Ascending aorta (tissue), 2 donors: Measurements from ENCODE around the gene ZMIZ2. TPM values are rescaled to one million over a fixed set of nuclear protein-coding genes. Genes with fewer than 3 reads are reported as not detected.

Experiments used
- DNase-seq, 2 donors: peaks; one replicate each; pipeline ENCODE4 v3.0.0-alpha.2; 2019; ENCODE audit warnings: low spot score in 2 of 2
- H3K27ac ChIP-seq, 2 donors: fragments of 200-600 bp; sonication (generic); one replicate each; pipeline ENCODE4 v1.5.1; 2016 to 2017; ENCODE audit warnings: mild to moderate bottlenecking in 1 of 2
- H3K27me3 ChIP-seq: fragments of 200-600 bp; sonication (generic); one replicate; pipeline ENCODE4 v1.5.1; 2017
- H3K36me3 ChIP-seq, 2 donors: fragments of 200-600 bp; sonication (generic); one replicate each; pipeline ENCODE4 v1.5.1; 2016
- H3K4me1 ChIP-seq, 2 donors: fragments of 200-600 bp; sonication (generic); one replicate each; pipeline ENCODE4 v1.5.1; 2016 to 2017; ENCODE audit warnings: mild to moderate bottlenecking in 1 of 2
- H3K4me3 ChIP-seq, 2 donors: fragments of 200-600 bp; sonication (generic); one replicate each; pipeline ENCODE4 v1.5.1; 2016 to 2017; ENCODE audit warnings: mild to moderate bottlenecking in 1 of 2
- H3K9me3 ChIP-seq, 2 donors: fragments of 200-600 bp; sonication (generic); one replicate each; pipeline ENCODE4 v1.5.1; 2016
- intact Hi-C: fragments of 100-400 bp; cut with DNase I; formaldehyde crosslinking; loops from one replicate; pipeline ENCODE4 v1.15.1; 2023
- total RNA-seq: library from RNA; depleted of rRNA; stranded (reverse); fragments of >200 nt; gene quantifications from one replicate; pipeline ENCODE4 v1.1.0, GENCODE V29; 2016
- TF ChIP-seq, protein P1 (sequence below), 3 experiments: fragments of 200-600 bp in 2 of 3; fragments of 450-650 bp in 1 of 3; sonication (generic) in 2 of 3; IDR thresholded peaks; one replicate each; pipeline ENCODE4 v1.5.1; 2016 to 2019; ENCODE audit warnings: antibody characterized with exemption in 3 of 3, mild to moderate bottlenecking in 1 of 3, moderate library complexity in 1 of 3

ZMIZ2 gene
- total RNA-seq, 1 donor from 2014 or later, result 75.5 TPM

DNA sequence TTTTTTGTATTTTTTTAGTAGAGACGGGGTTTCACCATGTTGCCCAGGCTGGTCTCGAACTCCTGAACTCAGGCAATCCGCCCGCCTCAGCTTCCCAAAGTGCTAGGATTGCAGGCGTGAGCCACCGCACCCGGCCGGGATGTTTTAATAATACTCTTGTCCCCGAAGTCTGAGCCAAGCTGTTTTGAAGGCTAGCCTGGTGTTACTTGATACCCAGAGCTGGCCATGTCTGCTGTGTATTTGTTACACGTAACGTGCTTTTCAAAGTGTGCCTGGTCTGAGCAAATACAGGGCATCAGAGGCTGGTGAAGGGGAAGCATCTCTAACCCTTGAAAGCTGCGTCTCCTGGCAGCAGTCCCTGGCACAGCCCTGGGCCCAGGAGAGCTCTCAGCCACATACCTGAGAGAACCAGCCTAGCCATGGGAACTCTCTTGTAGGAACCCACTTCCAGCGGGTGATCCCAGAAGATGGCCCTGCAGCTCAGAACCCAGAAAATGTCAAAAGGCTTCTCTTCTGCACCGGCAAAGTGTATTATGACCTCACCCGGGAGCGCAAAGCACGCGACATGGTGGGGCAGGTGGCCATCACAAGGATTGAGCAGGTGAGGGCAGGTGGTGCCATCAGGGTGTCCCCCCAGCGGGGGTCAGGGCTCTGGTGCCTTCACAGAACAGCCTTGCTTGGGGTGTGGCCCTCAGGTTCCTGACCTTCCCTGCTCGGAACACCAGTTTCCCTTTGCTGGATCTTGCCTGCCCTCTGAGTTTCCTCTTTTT lies 41.7 kb upstream of the ZMIZ2 start:
- Histone ChIP-seq H3K27me3 (no peaks in the 10 kb centered on the region), H3K4me3 (no peak overlapping the region), H3K4me1 (no peaks in the 10 kb centered on the region), H3K27ac (no peak overlapping the region), H3K9me3 (no peaks in the 10 kb centered on the region), H3K36me3 (peaks cover 32 to 60% of the 10 kb centered on the region in 2 donors)
- TF ChIP-seq, protein P1, sequence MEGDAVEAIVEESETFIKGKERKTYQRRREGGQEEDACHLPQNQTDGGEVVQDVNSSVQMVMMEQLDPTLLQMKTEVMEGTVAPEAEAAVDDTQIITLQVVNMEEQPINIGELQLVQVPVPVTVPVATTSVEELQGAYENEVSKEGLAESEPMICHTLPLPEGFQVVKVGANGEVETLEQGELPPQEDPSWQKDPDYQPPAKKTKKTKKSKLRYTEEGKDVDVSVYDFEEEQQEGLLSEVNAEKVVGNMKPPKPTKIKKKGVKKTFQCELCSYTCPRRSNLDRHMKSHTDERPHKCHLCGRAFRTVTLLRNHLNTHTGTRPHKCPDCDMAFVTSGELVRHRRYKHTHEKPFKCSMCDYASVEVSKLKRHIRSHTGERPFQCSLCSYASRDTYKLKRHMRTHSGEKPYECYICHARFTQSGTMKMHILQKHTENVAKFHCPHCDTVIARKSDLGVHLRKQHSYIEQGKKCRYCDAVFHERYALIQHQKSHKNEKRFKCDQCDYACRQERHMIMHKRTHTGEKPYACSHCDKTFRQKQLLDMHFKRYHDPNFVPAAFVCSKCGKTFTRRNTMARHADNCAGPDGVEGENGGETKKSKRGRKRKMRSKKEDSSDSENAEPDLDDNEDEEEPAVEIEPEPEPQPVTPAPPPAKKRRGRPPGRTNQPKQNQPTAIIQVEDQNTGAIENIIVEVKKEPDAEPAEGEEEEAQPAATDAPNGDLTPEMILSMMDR (IDR thresholded peaks at IDR 0.05), result no peak
- intact Hi-C loops, result no loop called here
- DNase-seq, result no peak

DNA sequence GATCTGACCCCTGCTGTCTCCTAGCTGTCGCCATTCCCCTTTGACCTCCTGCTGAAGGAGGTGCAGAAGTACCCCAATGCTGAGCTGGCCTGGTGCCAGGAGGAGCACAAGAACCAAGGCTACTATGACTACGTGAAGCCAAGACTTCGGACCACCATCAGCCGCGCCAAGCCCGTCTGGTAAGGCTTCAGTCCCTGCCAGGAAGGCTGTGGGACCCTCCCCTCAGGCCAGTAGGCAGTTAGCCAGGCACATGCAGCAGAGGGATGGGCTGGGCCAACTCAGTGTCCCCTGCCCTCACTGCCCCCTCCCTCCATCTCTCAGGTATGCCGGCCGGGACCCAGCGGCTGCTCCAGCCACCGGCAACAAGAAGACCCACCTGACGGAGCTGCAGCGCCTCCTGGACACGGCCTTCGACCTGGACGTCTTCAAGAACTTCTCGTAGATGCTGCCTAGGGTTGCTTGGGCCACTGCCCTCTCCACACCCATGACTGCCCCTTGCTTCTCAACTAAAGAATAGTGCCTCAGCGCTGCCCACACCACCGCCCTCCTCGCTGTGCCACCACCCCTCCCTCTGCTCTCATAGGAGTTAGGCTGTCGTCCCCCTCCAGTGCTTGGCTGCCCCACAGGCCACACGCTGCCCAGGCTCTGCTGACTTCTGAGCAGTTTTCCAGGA lies 41.0 kb upstream of the ZMIZ2 start:
- peaks cover 26 to 53% of the 10 kb centered on the region in 2 donors for H3K36me3 ChIP-seq
- no peak overlapping the region for H3K27ac ChIP-seq
- no peaks in the 10 kb centered on the region for H3K4me1 ChIP-seq
- no peaks in the 10 kb centered on the region for H3K9me3 ChIP-seq
- no peak for DNase-seq
- TF ChIP-seq, protein P1 (IDR thresholded peaks at IDR 0.05), result no peak
- no peaks in the 10 kb centered on the region for H3K27me3 ChIP-seq
- intact Hi-C loops, result no loop called here
- no peak overlapping the region for H3K4me3 ChIP-seq

DNA sequence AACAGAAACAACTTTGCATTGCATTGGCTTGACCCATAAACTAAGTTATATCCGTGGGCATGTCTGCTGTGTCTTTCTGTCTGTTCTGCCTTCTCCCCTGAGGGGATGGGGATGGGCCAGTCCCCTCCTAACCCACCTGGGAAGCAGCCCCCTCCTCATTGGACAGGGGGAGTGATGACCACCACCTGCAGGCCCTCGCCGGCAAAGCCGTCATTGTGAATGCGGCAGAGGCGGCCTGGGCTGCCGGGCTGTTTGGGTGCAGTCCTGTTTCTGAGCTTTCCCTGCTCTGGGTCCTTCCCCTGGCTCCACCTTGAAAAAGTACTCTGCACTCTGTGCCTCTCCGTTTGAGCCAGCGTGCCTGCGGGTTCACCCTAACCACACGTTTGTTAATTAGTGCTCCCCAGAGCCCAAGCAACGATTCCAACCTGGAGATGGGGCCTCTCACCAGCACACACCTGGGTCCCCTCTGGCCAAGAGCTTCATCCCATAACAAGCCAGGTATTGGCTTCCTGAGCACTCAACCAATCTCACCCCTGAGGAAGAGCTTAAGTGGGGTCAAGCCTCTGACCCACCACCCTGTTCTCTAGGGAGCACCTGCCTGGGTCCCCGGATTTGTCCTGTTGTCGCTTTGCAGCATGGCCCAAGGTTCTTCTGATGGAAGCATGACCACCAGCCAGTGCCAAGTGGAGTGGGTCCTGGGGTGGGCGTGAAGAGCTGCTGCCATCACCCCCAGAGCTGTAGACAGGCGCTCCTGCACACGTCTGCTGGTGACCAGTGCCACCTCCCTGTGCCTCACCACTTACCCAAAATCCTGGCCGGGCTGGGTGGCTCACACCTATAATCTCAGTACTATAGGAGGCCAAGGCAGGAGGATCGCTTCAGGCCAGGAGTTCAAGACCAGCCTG lies 39.4 kb upstream of the ZMIZ2 start:
- Histone ChIP-seq H3K27me3 (no peaks in the 10 kb centered on the region), H3K4me3 (no peak overlapping the region), H3K36me3 (peaks cover 21 to 39% of the 10 kb centered on the region in 2 donors), H3K27ac (no peak overlapping the region), H3K4me1 (no peaks in the 10 kb centered on the region), H3K9me3 (no peaks in the 10 kb centered on the region)
- TF ChIP-seq, protein P1 (IDR thresholded peaks at IDR 0.05), result no peak
- DNase-seq, result no peak
- intact Hi-C loops, result no loop called here

DNA sequence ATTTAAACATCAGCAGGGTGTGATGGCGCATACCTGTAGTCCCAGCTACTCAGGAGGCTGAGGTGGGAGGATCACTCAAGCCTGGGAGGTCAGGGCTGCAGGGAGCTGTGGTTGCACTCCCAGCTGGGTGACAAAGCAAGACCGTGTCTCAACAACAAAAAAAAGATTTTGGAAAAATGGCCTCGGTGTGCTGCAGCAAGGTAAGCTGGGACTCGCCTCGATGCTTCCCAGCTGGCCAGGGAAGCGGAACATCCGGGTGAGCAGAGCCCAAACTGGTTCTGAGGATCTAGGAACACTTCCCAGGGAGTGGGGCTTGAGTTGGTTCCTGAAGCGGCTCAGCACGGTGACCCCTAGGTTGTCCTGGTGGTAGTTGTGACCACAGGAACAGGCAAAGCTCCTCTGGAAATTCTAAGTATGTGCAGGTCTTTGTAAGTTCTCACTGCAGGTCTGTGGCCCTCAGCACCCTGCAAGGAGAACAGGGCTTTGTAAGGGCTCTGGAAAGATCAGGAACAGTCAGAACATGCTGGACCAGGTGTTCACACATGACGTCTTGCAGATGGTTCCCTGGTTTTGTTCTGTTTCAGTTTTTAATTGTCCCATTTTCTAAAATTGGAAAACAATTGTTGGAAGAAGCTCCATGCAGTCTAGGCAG lies 38.6 kb upstream of the ZMIZ2 start:
- Histone ChIP-seq H3K4me3 (no peak overlapping the region), H3K36me3 (peaks cover 21 to 39% of the 10 kb centered on the region in 2 donors), H3K27ac (no peak overlapping the region), H3K27me3 (no peaks in the 10 kb centered on the region), H3K4me1 (no peaks in the 10 kb centered on the region), H3K9me3 (no peaks in the 10 kb centered on the region)
- intact Hi-C loops, result no loop called here
- DNase-seq, result no peak
- TF ChIP-seq, protein P1 (IDR thresholded peaks at IDR 0.05), result no peak

DNA sequence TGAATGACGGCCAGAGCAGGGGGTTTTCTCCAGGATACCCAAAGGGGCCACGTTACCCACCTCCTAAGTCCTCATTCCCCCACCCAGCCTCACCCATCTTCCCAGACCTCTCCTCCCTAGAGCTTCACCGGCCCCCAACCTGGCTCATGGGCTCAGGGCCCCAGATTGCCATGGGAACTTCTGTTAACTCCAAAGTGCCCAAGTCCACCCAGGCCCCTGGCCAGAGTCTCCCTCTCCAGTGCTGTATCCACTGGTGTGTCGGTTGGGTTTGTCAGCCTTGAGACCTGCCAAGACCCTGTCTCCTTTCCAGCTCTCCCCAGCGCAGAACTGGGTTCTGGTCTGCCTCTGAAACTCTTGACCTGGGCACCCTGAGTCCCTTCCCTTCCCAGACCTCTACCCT lies 37.1 kb upstream of the ZMIZ2 start:
- H3K9me3 ChIP-seq, result no peaks in the 10 kb centered on the region
- TF ChIP-seq, protein P1 (IDR thresholded peaks at IDR 0.05), result no peak
- DNase-seq, result no peak
- intact Hi-C loops, result no loop called here
- peaks cover 21 to 33% of the 10 kb centered on the region in 2 donors for H3K36me3 ChIP-seq
- H3K27ac ChIP-seq, result no peak overlapping the region
- H3K27me3 ChIP-seq, result no peaks in the 10 kb centered on the region
- H3K4me3 ChIP-seq, result no peak overlapping the region
- H3K4me1 ChIP-seq, result no peaks in the 10 kb centered on the region
